Colonic mucosa (tissue), 4 donors: ENCODE measurements around the gene HYDIN. TPM values are rescaled to one million over a fixed set of nuclear protein-coding genes. Genes with fewer than 3 reads are reported as not detected.

Experiments used
- DNase-seq: peaks from one replicate; pipeline ENCODE4 v3.0.0-alpha.2; 2020
- H3K27ac ChIP-seq: fragments of 200-600 bp; one replicate; pipeline ENCODE4 v1.8.0; 2021
- H3K27me3 ChIP-seq: fragments of 200-600 bp; one replicate; pipeline ENCODE4 v1.8.0; 2021
- H3K36me3 ChIP-seq: fragments of 200-600 bp; one replicate; pipeline ENCODE4 v1.8.0; 2021
- H3K4me1 ChIP-seq: fragments of 200-600 bp; one replicate; pipeline ENCODE4 v1.8.0; 2021; ENCODE audit warnings: mild to moderate bottlenecking
- H3K4me3 ChIP-seq: fragments of 200-600 bp; one replicate; pipeline ENCODE4 v1.8.0; 2021
- H3K9ac ChIP-seq, 2 donors: one replicate each; pipeline ENCODE4 v1.7.0; 2013; ENCODE audit warnings: control low read depth in 2 of 2, low read depth in 2 of 2, low read length in 2 of 2
- H3K9me3 ChIP-seq: fragments of 200-600 bp; one replicate; pipeline ENCODE4 v1.8.0; 2021
- CTCF ChIP-seq: fragments of 200-600 bp; IDR thresholded peaks from one replicate; pipeline ENCODE4 v1.8.0; 2022; ENCODE audit warnings: antibody characterized with exemption, mild to moderate bottlenecking
- intact Hi-C: fragments of 100-400 bp; cut with DNase I; formaldehyde crosslinking; loops from one replicate; pipeline ENCODE4 v1.14.1; 2022
- total RNA-seq, 2 donors: library from RNA; stranded (reverse); fragmentation: NEBNext Ultra II Directional in 1 of 2; extraction: Animal tissue kit (Norgen Biotek cat#: 25700) in 1 of 2; gene quantifications; one replicate each; pipeline ENCODE4 v1.2.1, GENCODE V29; 2021
- donor health status: healthy.
- donor health status: DM: no; HTN: no; CAD: no.
- donor health status: DM: no; HTN: no; CAD: no.

HYDIN gene
- under 1 TPM; 0.58 to 0.64 TPM for total RNA-seq

GRCh38 chr16:71230122-71230845 is at the start of gene HYDIN:
Gene HYDIN, minus strand, starts transcription at chr16:71230722. Its CDS starts 43,827 bp downstream, at chr16:71186895.
- Histone ChIP-seq H3K9me3 (no peaks in the 10 kb centered on the region), H3K9ac (no peak within 1 kb of the TSS), H3K4me1 (no peaks in the 10 kb centered on the region), H3K27me3 (no peaks in the 10 kb centered on the region), H3K36me3 (no peaks in the 10 kb centered on the region), H3K27ac (no peak within 1 kb of the TSS), H3K4me3 (no peak within 1 kb of the TSS)
- no peak for TF ChIP-seq CTCF
- intact Hi-C loops, result no loop called here
- peak; percentile 40 for DNase-seq

- H3K4me1 ChIP-seq, result no peaks in the 10 kb centered on the region
Measured at GRCh38 chr16:71276589-71277334, 46.2 kb upstream of the HYDIN start.

GRCh38 chr16:71273384-71273783 is 42.9 kb upstream of the HYDIN start:
- intact Hi-C loops, result no loop called here
- Histone ChIP-seq H3K9me3 (no peaks in the 10 kb centered on the region), H3K27ac (no peak overlapping the region), H3K36me3 (no peaks in the 10 kb centered on the region), H3K9ac (no peak overlapping the region), H3K4me3 (no peak overlapping the region), H3K27me3 (no peaks in the 10 kb centered on the region), H3K4me1 (no peaks in the 10 kb centered on the region)
- no peak for TF ChIP-seq CTCF
- no peak for DNase-seq

More at GRCh38 chr16:71276589-71277334, 46.2 kb upstream of the HYDIN start:
- Histone ChIP-seq H3K4me3 (no peak overlapping the region), H3K9me3 (no peaks in the 10 kb centered on the region), H3K9ac (no peak overlapping the region), H3K27me3 (no peaks in the 10 kb centered on the region), H3K27ac (no peak overlapping the region), H3K36me3 (no peaks in the 10 kb centered on the region)
- intact Hi-C loops, result no loop called here
- TF ChIP-seq CTCF, result no peak
- DNase-seq, result no peak

- H3K9ac ChIP-seq, result no peak overlapping the region
- intact Hi-C loops, result no loop called here
- H3K27me3 ChIP-seq, result no peaks in the 10 kb centered on the region
- H3K27ac ChIP-seq, result no peak overlapping the region
- H3K4me3 ChIP-seq, result no peak overlapping the region
- H3K4me1 ChIP-seq, result no peaks in the 10 kb centered on the region
- no peak for DNase-seq
- no peaks in the 10 kb centered on the region for H3K36me3 ChIP-seq
- TF ChIP-seq CTCF, result no peak
- no peaks in the 10 kb centered on the region for H3K9me3 ChIP-seq
Measured at GRCh38 chr16:71264299-71264698, 33.8 kb upstream of the HYDIN start.

GRCh38 chr16:71263582-71263981 is 33.1 kb upstream of the HYDIN start:
- Histone ChIP-seq H3K27me3 (no peaks in the 10 kb centered on the region), H3K27ac (no peak overlapping the region), H3K9ac (no peak overlapping the region), H3K4me1 (no peaks in the 10 kb centered on the region), H3K36me3 (no peaks in the 10 kb centered on the region), H3K9me3 (no peaks in the 10 kb centered on the region), H3K4me3 (no peak overlapping the region)
- no peak for DNase-seq
- intact Hi-C loops, result no loop called here
- no peak for TF ChIP-seq CTCF
